HG03159 (cell line): ENCODE data around the gene ITGA1.

Experiments
- ATAC-seq: cut with Tn5 transposase; IDR thresholded peaks from one replicate; pipeline ENCODE4 v1.9.1; 2021; ENCODE audit warnings: mild to moderate bottlenecking, moderate library complexity; ENCODE audit not compliant: unreplicated experiment

Gene ITGA1

DNA sequence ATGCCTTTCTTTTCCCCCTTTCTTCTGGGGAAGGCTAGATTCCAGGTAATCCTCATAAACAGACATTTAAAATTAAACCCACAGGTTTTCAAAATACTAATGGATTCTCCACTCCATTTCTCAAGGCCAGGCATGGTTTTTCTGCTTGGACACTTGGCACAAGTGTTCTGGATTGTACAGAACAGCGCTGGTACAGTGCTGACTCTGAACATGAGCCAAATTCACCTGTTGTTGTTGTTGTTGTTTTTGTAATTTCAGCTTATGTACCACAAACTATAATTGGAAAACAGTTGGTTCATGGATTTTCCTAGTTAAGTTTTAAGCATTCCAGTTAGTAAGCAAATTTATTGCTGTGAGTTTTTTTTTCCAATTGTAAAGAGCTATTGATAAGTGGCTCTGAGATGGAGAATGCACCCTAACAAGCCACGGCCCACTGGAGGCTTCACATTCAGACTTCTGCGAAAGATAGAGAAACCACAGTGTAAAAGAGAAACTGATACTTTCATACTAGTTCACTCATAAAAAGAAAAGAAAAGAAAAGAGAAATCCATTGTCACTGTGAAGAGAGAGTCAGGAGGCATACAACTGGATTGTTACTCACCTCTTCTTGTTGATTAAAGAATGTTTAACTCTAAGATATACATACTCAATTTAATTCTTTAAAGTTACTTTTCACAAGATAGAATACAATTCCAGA is 16.2 kb upstream of the ITGA1 start:
- ATAC-seq, result peak; percentile 95

DNA sequence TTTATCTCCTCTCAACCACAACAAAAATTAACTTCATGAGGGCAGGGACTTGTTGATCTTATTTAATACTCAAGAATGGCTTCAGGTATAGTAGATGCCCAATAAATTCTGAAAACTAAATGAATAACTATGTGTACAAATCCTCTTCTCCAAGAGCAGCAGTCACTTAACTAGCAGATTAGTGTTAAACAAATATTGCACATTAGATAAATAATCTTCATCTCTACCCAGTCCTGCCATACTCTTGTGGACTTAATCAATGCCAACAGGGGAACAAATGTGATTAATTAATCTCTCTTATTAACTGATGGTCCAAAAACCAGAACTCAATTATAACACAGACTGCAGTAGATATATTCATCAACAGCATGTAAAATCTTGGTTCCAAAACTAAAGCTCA is 15.0 kb upstream of the ITGA1 start:
- no peak for ATAC-seq

DNA sequence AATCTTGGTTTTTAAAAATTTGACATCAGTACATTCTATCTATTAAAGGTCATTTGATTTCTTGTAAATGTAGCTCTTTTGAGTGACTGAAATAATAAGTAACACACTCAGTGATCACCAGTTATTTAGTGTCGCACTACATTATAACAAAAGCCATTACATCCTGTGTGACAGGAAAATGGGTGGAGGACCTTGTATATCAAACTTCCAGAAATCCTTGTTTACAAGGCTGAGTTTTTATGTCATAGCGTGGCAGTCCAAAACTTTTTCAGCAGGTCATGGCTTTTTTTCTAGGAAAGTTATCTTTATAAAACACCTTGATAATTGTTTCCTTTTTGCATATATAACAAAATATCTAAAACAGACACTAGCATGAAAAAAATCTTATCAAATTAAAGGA is 14.4 kb upstream of the ITGA1 start:
- no peak for ATAC-seq

DNA sequence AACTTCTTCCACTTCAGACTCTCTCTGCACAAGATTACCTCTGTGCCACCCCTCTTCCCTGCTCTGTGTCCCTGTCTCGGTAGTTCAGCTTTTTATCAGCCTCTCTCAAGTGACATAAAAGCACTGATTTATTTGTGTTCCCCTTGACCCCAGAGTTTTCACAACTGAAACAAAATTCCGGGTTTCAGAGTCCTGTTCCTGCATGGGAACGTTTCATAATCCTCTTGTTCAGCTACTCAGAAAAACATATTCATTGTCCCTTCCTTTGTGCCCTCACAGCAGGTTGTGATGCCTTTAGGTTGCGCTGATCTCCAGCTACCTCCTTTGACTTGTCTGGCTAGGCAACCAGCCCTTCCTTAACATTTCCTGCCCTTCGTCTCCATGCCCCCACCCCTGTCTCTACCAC is 13.7 kb upstream of the ITGA1 start:
- ATAC-seq, result no peak

DNA sequence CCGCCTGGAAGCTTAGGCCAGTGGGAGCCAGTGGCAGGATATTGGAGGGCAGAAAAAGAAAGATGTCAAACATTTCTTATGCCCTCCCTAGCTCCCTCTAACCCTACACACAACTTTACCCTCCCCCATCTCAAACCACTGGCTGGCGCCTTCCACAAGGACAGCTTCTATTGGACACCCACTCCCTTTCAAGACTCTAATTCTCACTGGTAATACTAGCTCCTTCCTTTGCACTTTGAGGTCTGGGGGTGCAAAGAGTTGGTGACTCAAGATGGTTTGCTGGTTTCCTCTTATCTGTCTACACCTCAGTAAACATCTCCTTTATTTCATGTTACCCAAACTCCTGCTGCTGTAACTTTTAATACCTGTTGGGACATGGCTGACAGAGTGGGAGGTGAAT is 11.6 kb upstream of the ITGA1 start:
- no peak for ATAC-seq

DNA sequence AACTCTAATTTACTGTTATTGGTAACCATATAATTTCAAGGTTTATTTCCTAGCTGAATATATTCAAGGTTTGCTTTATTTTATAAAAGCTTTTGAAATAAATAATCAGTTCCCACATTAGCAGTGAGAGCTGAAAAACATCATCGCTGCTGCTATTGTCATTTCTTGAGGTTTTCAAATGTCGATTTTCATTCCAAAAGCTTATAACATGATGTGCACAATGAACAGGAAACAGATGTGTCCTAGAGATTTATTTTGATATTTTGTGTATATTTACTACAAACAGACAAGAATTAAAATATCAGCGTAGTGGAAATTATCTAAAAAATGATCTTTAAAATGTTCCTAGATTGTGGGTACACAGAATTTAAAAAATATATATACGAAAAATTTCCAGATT is 10.5 kb upstream of the ITGA1 start:
- ATAC-seq, result no peak

DNA sequence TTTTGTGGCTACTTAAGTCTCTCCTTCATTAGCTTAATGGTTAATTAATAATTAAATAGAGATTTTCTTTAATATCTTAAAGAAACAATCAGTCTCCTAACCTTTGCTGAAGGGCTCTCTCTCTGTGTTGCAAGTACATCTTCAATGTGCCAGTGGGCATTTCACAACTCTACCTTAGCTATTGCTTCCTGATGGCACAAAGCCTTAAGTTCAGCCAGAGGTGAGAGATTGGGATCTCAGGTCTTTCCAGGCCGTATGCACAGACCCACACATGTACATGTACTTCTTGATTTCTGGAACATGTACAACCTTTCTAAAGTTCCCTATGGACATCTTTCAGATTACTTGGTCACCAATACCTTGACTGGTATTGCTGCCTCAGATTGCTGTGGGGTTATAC is 8.9 kb upstream of the ITGA1 start:
- no peak for ATAC-seq

DNA sequence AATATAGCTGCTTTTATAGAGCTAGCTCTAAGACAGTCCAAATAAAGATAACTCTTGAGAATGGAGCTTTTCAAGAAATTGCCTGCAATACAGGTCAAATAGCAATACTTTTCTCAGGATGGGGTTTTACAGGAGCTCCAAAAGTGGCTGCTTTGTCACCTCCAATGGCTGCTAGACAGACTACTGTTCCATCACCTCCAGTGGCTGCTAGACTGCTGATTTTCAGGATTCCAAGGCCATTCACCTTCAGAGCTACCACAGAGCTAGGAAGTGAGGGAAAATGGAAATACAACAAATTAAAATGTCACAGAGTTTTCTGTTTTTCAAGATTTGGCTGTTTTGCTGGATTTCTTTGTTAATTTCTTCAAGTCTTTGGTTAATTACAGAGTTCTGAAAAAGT is 8.5 kb upstream of the ITGA1 start:
- no peak for ATAC-seq

DNA sequence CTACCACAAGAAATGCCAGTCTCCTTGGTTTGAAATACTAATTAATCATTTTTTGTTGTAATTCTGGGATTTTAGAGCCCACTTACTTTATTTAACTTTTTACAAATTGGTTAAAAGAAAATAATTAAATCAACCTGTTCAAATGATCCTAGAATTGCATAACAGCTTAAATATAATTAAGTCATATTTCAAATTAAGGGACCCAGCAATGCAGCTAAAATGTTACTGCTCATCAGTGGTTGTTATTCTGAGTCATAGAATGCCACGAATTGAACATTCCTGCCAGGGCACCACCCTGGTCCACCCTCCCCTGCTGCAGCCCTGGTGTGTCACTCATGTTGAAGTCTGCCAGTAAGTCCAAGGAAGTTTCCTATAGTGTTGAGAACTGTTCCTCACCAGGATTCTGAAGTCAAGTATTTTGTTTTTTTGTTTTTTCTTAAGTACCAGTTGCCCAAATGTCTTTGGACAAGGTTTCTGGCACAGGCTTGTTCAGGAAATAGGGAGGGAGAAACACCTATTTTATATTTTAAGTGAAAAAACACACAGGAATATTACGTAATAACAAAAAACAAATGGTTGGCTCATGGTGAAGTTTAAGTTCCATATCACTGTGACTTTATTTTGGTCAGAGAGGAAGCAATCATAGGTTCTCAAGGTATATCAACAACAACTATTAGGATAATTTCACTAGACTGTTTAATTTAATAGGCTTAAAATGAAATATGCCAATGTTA is 4.3 kb upstream of the ITGA1 start:
- ATAC-seq, result no peak

DNA sequence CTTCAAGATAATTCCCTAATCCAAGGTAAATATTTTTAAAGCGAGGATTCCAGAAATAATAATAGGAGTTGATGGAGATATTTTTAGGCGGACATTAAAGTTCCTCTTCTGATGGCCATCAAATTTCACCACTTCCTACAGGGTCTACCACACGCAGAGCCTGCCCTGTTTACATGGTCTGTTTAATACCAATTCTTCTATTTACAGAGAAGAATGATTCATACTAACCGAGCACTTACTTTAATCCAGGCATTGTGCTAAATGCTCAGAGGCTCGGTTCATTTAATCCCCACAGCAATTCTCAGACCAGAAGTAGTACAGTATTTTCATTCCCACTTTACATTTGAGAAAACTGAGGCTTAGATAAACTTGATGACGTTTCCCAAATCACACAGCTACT is 3.0 kb upstream of the ITGA1 start:
- ATAC-seq, result no peak

DNA sequence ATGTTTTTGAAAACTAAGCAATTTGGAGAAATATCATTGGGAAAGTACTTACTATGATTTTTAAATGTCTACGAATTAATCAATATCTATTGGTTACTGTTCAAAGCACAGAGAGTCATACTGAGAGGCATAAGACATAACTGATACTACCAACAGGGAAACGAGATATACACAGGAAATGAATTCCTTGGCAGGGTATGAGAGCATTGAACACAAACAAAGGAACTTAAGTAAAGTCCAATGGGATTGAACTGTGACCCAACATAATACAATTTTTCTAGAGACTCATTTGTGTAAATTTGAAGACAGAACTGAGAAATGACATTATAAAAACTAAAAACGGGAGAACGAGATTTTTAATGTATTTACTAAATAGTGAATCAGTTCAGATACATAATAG is 1.3 kb upstream of the ITGA1 start:
- ATAC-seq, result no peak

DNA sequence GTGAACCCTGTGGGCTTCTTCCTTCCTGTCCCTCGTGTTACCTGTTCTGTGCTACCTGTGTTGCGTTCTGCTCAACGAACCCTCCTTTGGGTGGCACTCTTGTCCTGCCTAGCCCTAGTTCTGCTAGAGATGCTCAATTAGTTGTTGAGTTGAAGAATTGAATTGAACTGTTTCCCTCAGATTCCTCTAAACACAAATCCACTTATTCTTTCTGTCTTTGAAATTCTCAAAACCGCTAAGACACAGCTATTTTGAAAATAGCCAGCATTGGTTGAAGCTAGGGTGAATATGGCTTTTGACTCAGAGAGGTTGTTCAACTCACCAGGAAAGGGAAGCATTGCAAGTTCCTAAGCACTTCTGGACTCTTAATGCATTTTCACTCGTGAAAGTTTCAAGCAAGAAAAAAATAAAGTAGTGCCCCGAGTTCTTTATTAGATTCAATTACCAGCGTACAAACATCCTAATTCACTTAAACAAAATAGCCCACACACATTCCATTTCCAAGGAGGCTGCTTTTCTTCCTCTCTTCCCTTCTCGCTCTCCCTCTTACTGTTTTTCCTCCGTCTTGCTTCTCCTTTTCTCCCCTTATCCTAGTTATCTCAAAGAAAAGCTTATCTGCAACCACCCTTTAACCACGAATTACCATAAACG is 642 bp upstream of the ITGA1 start:
- peak; percentile 30 for ATAC-seq

DNA sequence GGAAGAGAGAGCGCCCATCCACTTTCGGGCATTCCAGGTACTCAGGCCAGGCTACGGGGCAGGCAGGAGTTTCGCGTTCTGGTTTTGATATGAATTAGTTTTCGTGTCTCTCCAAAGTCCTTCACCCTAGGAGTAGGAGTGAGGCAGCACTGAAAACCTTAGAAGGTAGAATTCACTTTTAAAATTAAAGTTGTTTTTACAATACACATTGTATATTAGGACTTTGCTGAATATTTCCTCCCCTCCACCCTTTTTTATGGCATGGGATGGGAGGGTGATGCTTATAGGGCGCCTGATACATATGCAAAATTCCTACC is 747 bp downstream of the ITGA1 start:
- ATAC-seq, result no peak

DNA sequence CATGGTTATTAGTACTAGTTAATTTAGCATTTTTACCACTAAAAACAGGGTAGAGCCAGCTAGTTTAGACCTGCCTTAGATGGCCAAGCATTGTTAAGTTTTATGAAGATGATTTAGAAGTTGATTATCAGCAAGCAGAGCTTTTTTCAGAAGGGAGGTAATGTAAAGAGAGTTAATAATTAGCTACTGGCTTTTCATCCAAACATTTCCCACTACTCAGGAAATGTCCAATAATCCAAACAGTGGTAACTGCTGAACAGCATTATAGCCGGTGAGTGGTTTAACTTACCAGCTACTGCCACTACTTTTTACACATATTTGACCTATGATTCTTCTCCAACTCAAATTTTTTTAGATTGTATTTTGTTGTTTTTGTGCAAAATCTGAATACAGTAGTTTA is 1.7 kb downstream of the ITGA1 start:
- ATAC-seq, result no peak

DNA sequence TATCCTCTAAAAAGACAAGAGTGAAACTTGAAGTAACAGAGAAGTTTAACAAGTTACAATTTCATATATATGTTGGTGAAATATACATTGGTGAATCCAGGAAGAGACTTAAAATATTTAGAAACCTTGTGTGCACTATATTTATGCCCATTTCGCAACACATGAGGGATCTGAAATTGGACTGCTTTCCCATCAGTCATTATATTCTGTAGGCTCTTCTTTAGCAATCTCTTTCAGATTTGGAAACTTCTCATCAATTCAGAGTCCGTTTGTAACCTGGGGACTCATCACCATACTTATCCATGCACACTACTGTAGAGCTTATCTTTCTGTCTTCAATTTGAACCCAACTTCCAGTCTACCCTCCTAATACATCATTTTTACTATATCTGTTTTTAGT is 2.1 kb downstream of the ITGA1 start:
- no peak for ATAC-seq

DNA sequence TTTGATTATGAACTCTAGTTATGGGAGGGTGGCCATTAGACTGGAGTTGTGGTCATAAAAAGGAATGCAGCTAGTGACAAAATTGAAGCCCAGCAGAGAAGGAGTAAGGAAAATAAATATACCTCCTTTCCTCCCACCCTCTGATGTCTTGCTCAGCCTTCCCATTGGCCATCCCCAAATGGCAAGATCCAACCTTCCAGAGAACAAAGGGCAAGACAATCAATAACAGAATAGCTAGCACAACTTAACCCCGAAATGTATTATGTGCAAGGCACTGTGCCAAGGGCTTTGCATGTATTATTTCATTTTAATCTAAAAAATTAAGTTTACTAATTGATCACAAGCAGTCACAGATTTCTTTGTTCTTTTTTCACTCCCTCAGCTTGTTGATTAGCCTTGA is 3.6 kb downstream of the ITGA1 start:
- ATAC-seq, result no peak

DNA sequence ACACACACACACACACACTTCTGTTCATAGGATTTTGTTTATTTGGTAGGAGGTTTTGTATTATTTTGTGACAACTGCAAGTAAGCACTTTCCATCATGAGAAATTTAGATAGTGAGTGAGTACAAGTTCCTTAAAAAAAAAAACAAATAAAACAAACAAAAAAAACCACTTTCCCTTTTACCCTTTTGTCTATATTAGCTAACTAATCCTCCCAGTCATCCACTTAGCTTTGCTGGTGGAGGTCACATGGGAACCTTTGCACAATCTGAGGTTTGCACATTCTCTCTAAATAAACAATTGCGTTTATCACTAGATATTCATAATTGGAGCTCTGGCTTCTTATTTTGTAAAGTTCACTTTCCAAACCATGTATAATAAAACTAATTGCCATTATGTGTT is 6.8 kb downstream of the ITGA1 start:
- no peak for ATAC-seq

DNA sequence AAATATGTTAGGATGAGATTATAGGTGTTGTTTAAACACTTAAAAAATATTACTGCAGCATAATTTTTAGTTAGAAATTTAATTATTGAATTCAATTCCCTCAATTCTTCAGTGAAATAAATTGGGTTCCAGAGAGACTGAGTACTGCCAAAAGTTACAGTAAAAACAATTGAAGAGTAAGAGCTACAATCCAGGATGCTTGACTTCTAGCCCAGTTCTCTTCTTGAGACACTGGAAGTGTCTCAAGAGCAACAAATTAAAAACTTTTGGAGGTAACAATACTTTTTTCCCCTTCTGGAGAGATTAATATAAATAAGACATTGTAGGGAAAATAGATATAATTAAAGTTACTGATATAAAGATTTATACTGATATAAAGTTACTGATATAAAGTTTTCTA is 8.3 kb downstream of the ITGA1 start:
- ATAC-seq, result no peak

DNA sequence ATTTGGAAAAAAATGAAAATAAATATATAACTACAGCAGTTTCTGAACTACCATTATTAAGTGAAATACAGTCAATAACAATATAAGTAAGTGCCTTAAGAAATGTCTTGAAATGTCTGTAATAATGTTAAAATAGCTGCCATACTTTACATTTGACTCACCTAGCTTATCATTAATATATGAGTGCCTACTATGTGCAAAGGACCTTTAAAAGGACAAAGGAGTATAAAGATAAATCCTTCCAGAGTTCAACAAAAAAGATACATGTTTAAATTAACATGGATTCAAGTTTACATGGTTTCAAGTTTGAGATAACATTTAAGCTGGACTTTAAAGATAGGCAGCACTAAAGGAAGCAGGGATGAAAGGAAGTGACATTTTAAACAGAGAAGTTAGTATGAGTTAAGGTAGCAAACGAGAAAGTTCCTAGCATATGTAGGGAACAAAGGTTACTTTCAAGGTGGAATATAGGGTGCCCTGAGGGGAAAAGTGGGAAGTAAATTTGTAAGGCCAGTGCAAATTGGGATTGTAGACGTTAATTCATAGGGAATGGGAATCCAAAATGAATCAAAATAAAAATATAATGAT is 8.9 kb downstream of the ITGA1 start:
- ATAC-seq, result no peak

DNA sequence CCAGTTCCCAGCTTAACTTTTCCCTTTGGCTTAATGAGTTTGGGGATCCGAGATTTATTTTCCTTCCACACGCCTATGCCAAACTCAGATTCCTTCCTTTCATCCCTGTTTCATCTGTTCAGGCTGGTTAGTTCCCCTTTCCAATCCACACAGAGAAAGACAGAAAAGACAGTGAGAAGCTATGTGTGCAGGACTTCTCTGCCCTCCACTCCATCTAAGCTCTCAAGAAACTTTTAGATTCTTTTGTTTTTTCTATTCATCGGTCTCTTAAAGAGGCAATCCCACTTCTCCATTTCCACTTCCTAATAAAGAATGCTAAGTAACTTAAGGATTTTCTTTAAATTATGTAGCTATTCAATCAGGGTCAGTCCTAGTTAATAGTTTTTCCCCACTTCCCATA is 11.2 kb downstream of the ITGA1 start:
- ATAC-seq, result no peak

DNA sequence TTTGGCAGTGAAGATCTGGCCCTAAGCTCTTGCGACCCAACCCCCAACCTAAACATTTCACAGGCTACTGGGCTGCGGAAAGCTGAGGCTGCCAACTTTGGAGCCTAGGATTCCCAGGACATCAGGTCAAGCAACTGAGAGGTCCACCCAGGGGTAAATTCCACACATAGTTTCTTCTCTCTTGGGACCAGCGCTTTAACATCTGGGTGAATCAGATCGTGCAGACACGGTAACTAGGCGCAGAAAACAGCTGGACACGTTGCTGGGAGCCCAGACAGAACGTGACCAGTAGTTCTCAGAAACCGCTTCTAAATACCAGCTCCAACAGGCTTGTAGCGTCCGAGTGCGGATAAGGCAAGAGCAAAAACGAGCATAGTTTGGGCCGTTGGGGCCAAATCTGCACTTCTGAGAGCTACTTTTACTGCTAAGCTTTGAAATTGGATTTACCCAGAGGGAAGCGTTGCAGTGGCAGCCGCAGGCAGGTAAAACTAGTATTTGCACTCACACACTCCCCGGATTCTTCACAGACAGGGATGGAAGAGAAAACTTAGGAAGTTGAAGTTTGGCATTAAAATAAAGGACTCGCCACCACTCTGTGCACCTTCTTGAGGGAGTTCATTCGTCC is 11.8 kb downstream of the ITGA1 start:
- ATAC-seq, result peak; percentile 39

DNA sequence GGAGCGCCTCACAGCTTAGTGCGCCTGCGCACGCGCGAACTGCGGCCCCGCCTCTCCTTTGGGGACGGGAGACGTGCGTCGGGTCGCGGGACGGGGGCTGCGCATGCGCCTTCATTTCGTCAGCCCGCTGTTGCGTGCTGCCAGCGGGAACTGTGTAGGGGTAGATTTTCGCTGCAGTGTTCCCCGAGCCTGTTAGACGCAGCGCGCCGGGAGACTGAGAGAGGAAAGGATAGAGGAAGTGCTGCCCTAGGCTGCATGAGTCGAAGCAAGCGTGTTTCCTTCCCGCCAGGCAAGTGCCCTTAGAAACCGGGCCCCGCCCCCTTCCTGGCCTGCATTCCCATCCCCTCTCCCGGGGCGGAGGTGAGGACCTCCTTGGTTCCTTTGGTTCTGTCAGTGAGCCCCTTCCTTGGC is 12.3 kb downstream of the ITGA1 start:
- peak; percentile 87 for ATAC-seq
